WTC11 (cell line): ENCODE data around the gene SLK. TPM values are rescaled to one million over a fixed set of nuclear protein-coding genes. Genes with fewer than 3 reads are reported as not detected.

Experiments
- ATAC-seq: fragments of 200-7000 bp; cut with Tn5 transposase; 2 replicates; pipeline ENCODE4 v1.10.0; 2021; ENCODE audit warnings: mild to moderate bottlenecking, moderate library complexity
- CTCF ChIA-PET: fragments of 300-600 bp; sonication (Branson Sonifier 250); formaldehyde crosslinking; loops from one replicate; lab custom pipeline; 2021; ENCODE audit warnings: antibody characterized with exemption; lab: Charles Lee
- POLR2A ChIA-PET: fragments of 350-600 bp; sonication (Branson Sonifier 250); formaldehyde crosslinking; loops from one replicate; lab custom pipeline; 2021; ENCODE audit warnings: antibody characterized with exemption; lab: Charles Lee
- DNase-seq: peaks from one replicate; pipeline ENCODE4 v3.0.0; 2021; ENCODE audit warnings: low spot score
- H3K27ac Mint-ChIP-seq: 2 replicates; pipeline ENCODE4 v1.8.0; 2021; ENCODE audit warnings: mixed read lengths
- H3K27me3 Mint-ChIP-seq: 2 replicates; pipeline ENCODE4 v1.8.0; 2021; ENCODE audit warnings: low read depth, mild to moderate bottlenecking, moderate library complexity, mixed read lengths
- H3K36me3 Mint-ChIP-seq: 2 replicates; pipeline ENCODE4 v1.8.0; 2021; ENCODE audit warnings: mixed read lengths
- H3K4me1 Mint-ChIP-seq: 2 replicates; pipeline ENCODE4 v1.8.0; 2022; ENCODE audit warnings: mixed read lengths
- H3K4me3 Mint-ChIP-seq: 2 replicates; pipeline ENCODE4 v1.8.0; 2021; ENCODE audit warnings: mild to moderate bottlenecking, moderate library complexity, mixed read lengths
- H3K9me3 Mint-ChIP-seq: 2 replicates; pipeline ENCODE4 v1.8.0; 2021; ENCODE audit warnings: mixed read lengths
- ELF4 ChIP-seq: sonication (generic); formaldehyde crosslinking; IDR thresholded peaks from 2 replicates; pipeline ENCODE4 v1.8.1; 2022; ENCODE audit warnings: low read depth, mild to moderate bottlenecking, moderate library complexity, missing genetic modification reagents
- HMGA2 ChIP-seq: fragments of 250-450 bp; sonication (Bioruptor Pico); IDR thresholded peaks from 2 replicates; pipeline ENCODE4 v1.4.0; 2021; ENCODE audit warnings: mild to moderate bottlenecking, moderate library complexity
- IRF2 ChIP-seq: sonication (generic); formaldehyde crosslinking; IDR thresholded peaks from 2 replicates; pipeline ENCODE4 v1.8.0; 2022; ENCODE audit warnings: low read depth, missing genetic modification reagents, borderline replicate concordance
- NR2C2 ChIP-seq: sonication (generic); formaldehyde crosslinking; IDR thresholded peaks from 2 replicates; pipeline ENCODE4 v1.8.0; 2022; ENCODE audit warnings: mild to moderate bottlenecking, missing genetic modification reagents
- SMAD3 ChIP-seq: sonication (generic); formaldehyde crosslinking; IDR thresholded peaks from 2 replicates; pipeline ENCODE4 v1.8.0; 2022; ENCODE audit warnings: missing genetic modification reagents, mild to moderate bottlenecking, borderline replicate concordance
- SP1 ChIP-seq: sonication (generic); formaldehyde crosslinking; conservative IDR thresholded peaks from 2 replicates; pipeline ENCODE4 v1.8.1; 2022; ENCODE audit warnings: missing genetic modification reagents
- TCF7 ChIP-seq: sonication (generic); formaldehyde crosslinking; IDR thresholded peaks from 2 replicates; pipeline ENCODE4 v1.8.0; 2022; ENCODE audit warnings: mild to moderate bottlenecking, low read depth, missing genetic modification reagents, moderate library complexity
- TEAD1 ChIP-seq: sonication (generic); formaldehyde crosslinking; IDR thresholded peaks from 2 replicates; pipeline ENCODE4 v1.8.0; 2022; ENCODE audit warnings: mild to moderate bottlenecking, missing genetic modification reagents
- TP53 ChIP-seq: sonication (generic); formaldehyde crosslinking; IDR thresholded peaks from 2 replicates; pipeline ENCODE4 v1.8.1; 2023; ENCODE audit warnings: mild to moderate bottlenecking, missing genetic modification reagents
- ZNF121 ChIP-seq: sonication (generic); formaldehyde crosslinking; IDR thresholded peaks from 2 replicates; pipeline ENCODE4 v1.8.0; 2023; ENCODE audit warnings: missing genetic modification reagents
- ZNF138 ChIP-seq: sonication (generic); formaldehyde crosslinking; conservative IDR thresholded peaks from 2 replicates; pipeline ENCODE4 v1.8.1; 2022; ENCODE audit warnings: mild to moderate bottlenecking, moderate library complexity, missing genetic modification reagents
- ZNF416 ChIP-seq: fragments of 250-450 bp; sonication (Bioruptor Pico); IDR thresholded peaks from 2 replicates; pipeline ENCODE4 v1.9.0; 2021; ENCODE audit warnings: mild to moderate bottlenecking, inconsistent platforms
- total RNA-seq: library from RNA; stranded (reverse); gene quantifications from 3 replicates; pipeline ENCODE4 v1.2.3, GENCODE V29; 2021
- TF ChIP-seq, protein P1 (sequence below): sonication (generic); formaldehyde crosslinking; IDR thresholded peaks from 2 replicates; pipeline ENCODE4 v1.8.1; 2023; ENCODE audit warnings: mild to moderate bottlenecking, missing genetic modification reagents
- TF ChIP-seq, protein P2 (sequence below): sonication (generic); formaldehyde crosslinking; conservative IDR thresholded peaks from 2 replicates; pipeline ENCODE4 v1.8.1; 2022; ENCODE audit warnings: mild to moderate bottlenecking, missing genetic modification reagents
- TF ChIP-seq, protein P3 (sequence below): fragments of 250-450 bp; sonication (Bioruptor Pico); IDR thresholded peaks from 2 replicates; pipeline ENCODE4 v2.1.2; 2022; ENCODE audit warnings: mild to moderate bottlenecking, moderate library complexity
- TF ChIP-seq, protein P4 (sequence below): sonication (generic); formaldehyde crosslinking; IDR thresholded peaks from 2 replicates; pipeline ENCODE4 v1.8.0; 2022; ENCODE audit warnings: mild to moderate bottlenecking, missing genetic modification reagents
- TF ChIP-seq, protein P5 (sequence below): fragments of 250-450 bp; sonication (Bioruptor Pico); IDR thresholded peaks from 2 replicates; pipeline ENCODE4 v1.9.0; 2021; ENCODE audit warnings: moderate library complexity, mild to moderate bottlenecking, inconsistent platforms, borderline replicate concordance
- TF ChIP-seq, protein P6 (sequence below): sonication (generic); formaldehyde crosslinking; IDR thresholded peaks from 2 replicates; pipeline ENCODE4 v1.8.0; 2022; ENCODE audit warnings: mild to moderate bottlenecking, missing genetic modification reagents
- TF ChIP-seq, protein P7 (sequence below): sonication (generic); formaldehyde crosslinking; IDR thresholded peaks from 2 replicates; pipeline ENCODE4 v1.8.0; 2023; ENCODE audit warnings: mild to moderate bottlenecking, missing genetic modification reagents

SLK gene
- total RNA-seq, 1 experiment from 2014 or later, result 19.2 TPM

DNA sequence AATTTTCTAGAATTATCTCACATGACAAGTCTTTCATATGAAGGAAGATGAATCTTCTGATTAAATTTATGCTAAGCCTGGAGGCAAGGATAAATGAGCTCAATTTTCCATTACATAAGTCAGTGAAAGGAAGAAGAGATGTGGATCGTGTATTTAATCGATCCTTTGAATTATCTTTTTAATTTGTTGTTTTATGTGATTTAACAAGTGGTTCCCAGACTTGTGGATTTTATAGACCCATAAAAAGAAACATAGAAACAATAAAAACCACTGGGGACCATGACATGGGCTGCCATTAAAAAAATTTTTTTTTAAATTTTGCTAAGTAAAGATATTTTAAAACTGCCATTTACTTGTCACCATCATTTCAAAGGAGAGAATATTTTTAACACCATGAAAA lies 45.0 kb downstream of the SLK start (continued):
- TF ChIP-seq SMAD3 (CRISPR knock-in tag), result no peak

DNA sequence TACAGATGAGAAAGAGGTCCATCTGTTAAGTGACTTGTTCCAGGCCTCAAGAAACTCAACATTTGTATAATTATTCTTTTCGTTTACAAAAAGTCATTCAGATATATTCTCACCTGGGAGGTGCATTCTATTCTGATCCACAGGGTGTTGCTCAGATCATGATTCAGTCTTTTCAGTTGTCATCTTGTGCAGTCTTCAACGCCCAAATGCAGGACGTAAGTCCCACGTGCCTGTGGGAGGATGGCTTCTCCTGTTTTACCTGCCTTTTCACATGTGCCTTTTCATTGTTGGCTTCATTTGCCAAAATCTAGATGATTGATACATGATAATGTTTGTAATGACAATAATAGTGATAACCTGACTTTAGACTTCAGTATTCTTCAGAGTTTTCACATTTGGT lies 46.5 kb downstream of the SLK start:
- H3K4me1 Mint-ChIP-seq, result peaks cover 11% of the 10 kb centered on the region; the same call in 1 of the 2 replicates
- H3K27ac Mint-ChIP-seq, result no peak overlapping the region; the same call in 1 of the 2 replicates
- ATAC-seq, result no peak
- no peaks in the 10 kb centered on the region for H3K36me3 Mint-ChIP-seq
- TF ChIP-seq, protein P1, sequence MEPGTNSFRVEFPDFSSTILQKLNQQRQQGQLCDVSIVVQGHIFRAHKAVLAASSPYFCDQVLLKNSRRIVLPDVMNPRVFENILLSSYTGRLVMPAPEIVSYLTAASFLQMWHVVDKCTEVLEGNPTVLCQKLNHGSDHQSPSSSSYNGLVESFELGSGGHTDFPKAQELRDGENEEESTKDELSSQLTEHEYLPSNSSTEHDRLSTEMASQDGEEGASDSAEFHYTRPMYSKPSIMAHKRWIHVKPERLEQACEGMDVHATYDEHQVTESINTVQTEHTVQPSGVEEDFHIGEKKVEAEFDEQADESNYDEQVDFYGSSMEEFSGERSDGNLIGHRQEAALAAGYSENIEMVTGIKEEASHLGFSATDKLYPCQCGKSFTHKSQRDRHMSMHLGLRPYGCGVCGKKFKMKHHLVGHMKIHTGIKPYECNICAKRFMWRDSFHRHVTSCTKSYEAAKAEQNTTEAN, result no peak
- TF ChIP-seq TEAD1, result no peak
- TF ChIP-seq, protein P2, sequence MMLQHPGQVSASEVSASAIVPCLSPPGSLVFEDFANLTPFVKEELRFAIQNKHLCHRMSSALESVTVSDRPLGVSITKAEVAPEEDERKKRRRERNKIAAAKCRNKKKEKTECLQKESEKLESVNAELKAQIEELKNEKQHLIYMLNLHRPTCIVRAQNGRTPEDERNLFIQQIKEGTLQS, result no peak
- no peak for TF ChIP-seq ELF4 (CRISPR knock-in tag)
- TF ChIP-seq TP53 (CRISPR knock-in tag), result no peak
- TF ChIP-seq, protein P3, sequence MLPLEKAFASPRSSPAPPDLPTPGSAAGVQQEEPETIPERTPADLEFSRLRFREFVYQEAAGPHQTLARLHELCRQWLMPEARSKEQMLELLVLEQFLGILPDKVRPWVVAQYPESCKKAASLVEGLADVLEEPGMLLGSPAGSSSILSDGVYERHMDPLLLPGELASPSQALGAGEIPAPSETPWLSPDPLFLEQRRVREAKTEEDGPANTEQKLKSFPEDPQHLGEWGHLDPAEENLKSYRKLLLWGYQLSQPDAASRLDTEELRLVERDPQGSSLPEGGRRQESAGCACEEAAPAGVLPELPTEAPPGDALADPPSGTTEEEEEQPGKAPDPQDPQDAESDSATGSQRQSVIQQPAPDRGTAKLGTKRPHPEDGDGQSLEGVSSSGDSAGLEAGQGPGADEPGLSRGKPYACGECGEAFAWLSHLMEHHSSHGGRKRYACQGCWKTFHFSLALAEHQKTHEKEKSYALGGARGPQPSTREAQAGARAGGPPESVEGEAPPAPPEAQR, result no peak
- TF ChIP-seq, protein P4, sequence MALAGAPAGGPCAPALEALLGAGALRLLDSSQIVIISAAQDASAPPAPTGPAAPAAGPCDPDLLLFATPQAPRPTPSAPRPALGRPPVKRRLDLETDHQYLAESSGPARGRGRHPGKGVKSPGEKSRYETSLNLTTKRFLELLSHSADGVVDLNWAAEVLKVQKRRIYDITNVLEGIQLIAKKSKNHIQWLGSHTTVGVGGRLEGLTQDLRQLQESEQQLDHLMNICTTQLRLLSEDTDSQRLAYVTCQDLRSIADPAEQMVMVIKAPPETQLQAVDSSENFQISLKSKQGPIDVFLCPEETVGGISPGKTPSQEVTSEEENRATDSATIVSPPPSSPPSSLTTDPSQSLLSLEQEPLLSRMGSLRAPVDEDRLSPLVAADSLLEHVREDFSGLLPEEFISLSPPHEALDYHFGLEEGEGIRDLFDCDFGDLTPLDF (CRISPR knock-in tag), result no peak
- TF ChIP-seq, protein P5, sequence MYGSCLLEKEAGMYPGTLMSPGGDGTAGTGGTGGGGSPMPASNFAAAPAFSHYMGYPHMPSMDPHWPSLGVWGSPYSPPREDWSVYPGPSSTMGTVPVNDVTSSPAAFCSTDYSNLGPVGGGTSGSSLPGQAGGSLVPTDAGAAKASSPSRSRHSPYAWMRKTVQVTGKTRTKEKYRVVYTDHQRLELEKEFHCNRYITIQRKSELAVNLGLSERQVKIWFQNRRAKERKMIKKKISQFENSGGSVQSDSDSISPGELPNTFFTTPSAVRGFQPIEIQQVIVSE (CRISPR knock-in tag), result no peak
- TF ChIP-seq, protein P6, sequence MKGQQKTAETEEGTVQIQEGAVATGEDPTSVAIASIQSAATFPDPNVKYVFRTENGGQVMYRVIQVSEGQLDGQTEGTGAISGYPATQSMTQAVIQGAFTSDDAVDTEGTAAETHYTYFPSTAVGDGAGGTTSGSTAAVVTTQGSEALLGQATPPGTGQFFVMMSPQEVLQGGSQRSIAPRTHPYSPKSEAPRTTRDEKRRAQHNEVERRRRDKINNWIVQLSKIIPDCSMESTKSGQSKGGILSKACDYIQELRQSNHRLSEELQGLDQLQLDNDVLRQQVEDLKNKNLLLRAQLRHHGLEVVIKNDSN (CRISPR knock-in tag), result no peak
- no peak for TF ChIP-seq NR2C2 (CRISPR knock-in tag)
- TF ChIP-seq SP1, result no peak
- TF ChIP-seq TCF7 (CRISPR knock-in tag), result no peak
- no peak for TF ChIP-seq HMGA2 (CRISPR knock-in tag)
- no peak for TF ChIP-seq ZNF138 (CRISPR knock-in tag)
- no peak for TF ChIP-seq IRF2 (CRISPR knock-in tag)
- TF ChIP-seq, protein P7, sequence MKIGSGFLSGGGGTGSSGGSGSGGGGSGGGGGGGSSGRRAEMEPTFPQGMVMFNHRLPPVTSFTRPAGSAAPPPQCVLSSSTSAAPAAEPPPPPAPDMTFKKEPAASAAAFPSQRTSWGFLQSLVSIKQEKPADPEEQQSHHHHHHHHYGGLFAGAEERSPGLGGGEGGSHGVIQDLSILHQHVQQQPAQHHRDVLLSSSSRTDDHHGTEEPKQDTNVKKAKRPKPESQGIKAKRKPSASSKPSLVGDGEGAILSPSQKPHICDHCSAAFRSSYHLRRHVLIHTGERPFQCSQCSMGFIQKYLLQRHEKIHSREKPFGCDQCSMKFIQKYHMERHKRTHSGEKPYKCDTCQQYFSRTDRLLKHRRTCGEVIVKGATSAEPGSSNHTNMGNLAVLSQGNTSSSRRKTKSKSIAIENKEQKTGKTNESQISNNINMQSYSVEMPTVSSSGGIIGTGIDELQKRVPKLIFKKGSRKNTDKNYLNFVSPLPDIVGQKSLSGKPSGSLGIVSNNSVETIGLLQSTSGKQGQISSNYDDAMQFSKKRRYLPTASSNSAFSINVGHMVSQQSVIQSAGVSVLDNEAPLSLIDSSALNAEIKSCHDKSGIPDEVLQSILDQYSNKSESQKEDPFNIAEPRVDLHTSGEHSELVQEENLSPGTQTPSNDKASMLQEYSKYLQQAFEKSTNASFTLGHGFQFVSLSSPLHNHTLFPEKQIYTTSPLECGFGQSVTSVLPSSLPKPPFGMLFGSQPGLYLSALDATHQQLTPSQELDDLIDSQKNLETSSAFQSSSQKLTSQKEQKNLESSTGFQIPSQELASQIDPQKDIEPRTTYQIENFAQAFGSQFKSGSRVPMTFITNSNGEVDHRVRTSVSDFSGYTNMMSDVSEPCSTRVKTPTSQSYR (CRISPR knock-in tag), result no peak
- no peak for TF ChIP-seq ZNF121 (CRISPR knock-in tag)
- no peak for TF ChIP-seq ZNF416
- CTCF ChIA-PET, result interaction anchor here (1.3 kb wide), 1 partner anchor 15 kb away, joined by 4 read pairs; no protein-coding TSS in a partner anchor
- no peak overlapping the region for H3K4me3 Mint-ChIP-seq
- H3K9me3 Mint-ChIP-seq, result no peaks in the 10 kb centered on the region
- POLR2A ChIA-PET, result no interaction called here
- no peaks in the 10 kb centered on the region for H3K27me3 Mint-ChIP-seq
- DNase-seq, result no peak
